Measurements from ENCODE around the gene STARD6. TPM values are rescaled to one million over a fixed set of nuclear protein-coding genes. Genes with fewer than 3 reads are reported as not detected.

The STARD6 gene
- under 1 TPM in 1 of 9 donors, not detected in 8; 0.06 TPM for total RNA-seq
- polyA plus RNA-seq = not detected
- long read RNA-seq, donor 1 = 0 reads
- long read RNA-seq, donor 2 = 0 reads
- long read RNA-seq, donor 3 = 0 reads
- long read RNA-seq, donor 4 = 0 reads
- long read RNA-seq, donor 5 = 0 reads
- long read RNA-seq, donor 6 = 0 reads
- long read RNA-seq, donor 7 = 0 reads
- long read RNA-seq, donor 8 = 0 reads
- long read RNA-seq, donor 9 = 0 reads
- long read RNA-seq, donor 10 = 0 reads

- peak in 1 of 2 donors; percentile 37 for TF ChIP-seq POLR2A (IDR thresholded peaks at IDR 0.05)
- TF ChIP-seq CTCF (IDR thresholded peaks at IDR 0.05) = peak in 1 of 6 experiments; percentile 29
- no peaks in the 10 kb centered on the region for H3K36me3 ChIP-seq (replicated peaks in 1 of 2)
- DNase-seq = peak; percentile 80 to 88 (median 82)
- intact Hi-C loops (cut with DNase I) = no loop called here
- H3K4me3 ChIP-seq = peak within 1 kb of the TSS; percentile 36 to 83 (median 46)
- H3K4me1 ChIP-seq (replicated peaks in 1 of 2) = peaks cover 0 to 8% of the 10 kb centered on the region in 2 donors
- peak within 1 kb of the TSS in 2 of 5 donors; percentile 39 to 41 for H3K27ac ChIP-seq
- no peaks in the 10 kb centered on the region for H3K27me3 ChIP-seq
- no peaks in the 10 kb centered on the region for H3K9me3 ChIP-seq (replicated peaks in 1 of 3)
- 0 to 1% (median 0%) methylated on average over 48 to 62 of the region's 62 CpGs for WGBS, 4 donors
Measured at GRCh38 chr18:54357660-54358494, at the start of gene STARD6, which contains the start of gene C18orf54. STARD6 (minus strand) TSS chr18:54357858; CDS start chr18:54354573, 3,285 bp downstream. C18orf54 (plus strand) TSS chr18:54357906; CDS start chr18:54360573, 2,667 bp downstream.

- no peak for TF ChIP-seq CTCF (IDR thresholded peaks at IDR 0.05)
- no peak for TF ChIP-seq POLR2A (IDR thresholded peaks at IDR 0.05)
- Histone ChIP-seq H3K4me1 (replicated peaks in 1 of 2) (no peaks in the 10 kb centered on the region), H3K36me3 (replicated peaks in 1 of 2) (no peaks in the 10 kb centered on the region), H3K9me3 (replicated peaks in 1 of 3) (no peaks in the 10 kb centered on the region), H3K27me3 (no peaks in the 10 kb centered on the region), H3K4me3 (no peak overlapping the region), H3K27ac (no peak overlapping the region)
- intact Hi-C loops (cut with DNase I) = no loop called here
- DNase-seq = no peak
Measured at GRCh38 chr18:54405290-54405689, 47.6 kb upstream of the STARD6 start.

- Histone ChIP-seq H3K4me1 (replicated peaks in 1 of 2) (no peaks in the 10 kb centered on the region), H3K27me3 (no peaks in the 10 kb centered on the region), H3K4me3 (no peak overlapping the region), H3K36me3 (replicated peaks in 1 of 2) (no peaks in the 10 kb centered on the region), H3K27ac (no peak overlapping the region), H3K9me3 (replicated peaks in 1 of 3) (no peaks in the 10 kb centered on the region)
- intact Hi-C loops (cut with DNase I) = no loop called here
- WGBS, 4 donors = 57 to 70% (median 64%) methylated on average over 1 of the region's 1 CpG
- TF ChIP-seq POLR2A (IDR thresholded peaks at IDR 0.05) (no peak), CTCF (IDR thresholded peaks at IDR 0.05) (no peak)
- no peak for DNase-seq
Measured at GRCh38 chr18:54396760-54397159, 39.1 kb upstream of the STARD6 start.

GRCh38 chr18:54393648-54394294 is 36.1 kb upstream of the STARD6 start:
- no peak overlapping the region for H3K27ac ChIP-seq
- no peak for TF ChIP-seq POLR2A (IDR thresholded peaks at IDR 0.05)
- TF ChIP-seq CTCF (IDR thresholded peaks at IDR 0.05) = no peak
- DNase-seq = no peak
- no peak overlapping the region for H3K4me3 ChIP-seq
- H3K27me3 ChIP-seq = no peaks in the 10 kb centered on the region
- WGBS, 4 donors = 59 to 81% (median 78%) methylated on average over 1 of the region's 1 CpG
- no peaks in the 10 kb centered on the region for H3K9me3 ChIP-seq (replicated peaks in 1 of 3)
- H3K4me1 ChIP-seq (replicated peaks in 1 of 2) = no peaks in the 10 kb centered on the region
- intact Hi-C loops (cut with DNase I) = no loop called here
- H3K36me3 ChIP-seq (replicated peaks in 1 of 2) = no peaks in the 10 kb centered on the region
